Skeletal muscle satellite cell (primary cell): Measurements from ENCODE around the gene PAPPA2.

ENCODE experiments used
- H3K27me3 ChIP-seq: 2 replicates; pipeline ENCODE4 v1.7.0; 2013; ENCODE audit warnings: low read length; ENCODE audit not compliant: control insufficient read depth, insufficient read depth
- H3K36me3 ChIP-seq: 2 replicates; pipeline ENCODE4 v1.7.0; 2013; ENCODE audit warnings: mild to moderate bottlenecking, control low read depth, low read length; ENCODE audit not compliant: insufficient read depth
- H3K4me1 ChIP-seq: 2 replicates; pipeline ENCODE4 v1.7.0; 2013; ENCODE audit warnings: low read length; ENCODE audit not compliant: control insufficient read depth, insufficient read depth
- H3K4me2 ChIP-seq: 2 replicates; pipeline ENCODE4 v1.7.0; 2013; ENCODE audit warnings: mild to moderate bottlenecking, low read length
- H3K4me3 ChIP-seq: 2 replicates; pipeline ENCODE4 v1.7.0; 2013; ENCODE audit warnings: low read length
- H3K9ac ChIP-seq: 2 replicates; pipeline ENCODE4 v1.7.0; 2013; ENCODE audit warnings: mild to moderate bottlenecking, low read depth, low read length, moderate library complexity
- H3K9me3 ChIP-seq: replicated peaks from 2 replicates; pipeline ENCODE4 v1.7.0; 2013; ENCODE audit warnings: mild to moderate bottlenecking, control low read depth, low read length

PAPPA2 gene

GRCh38 chr1:176893625-176894352, 430.8 kb downstream of the PAPPA2 start:
- Histone ChIP-seq H3K9ac (no peak overlapping the region), H3K4me1 (peaks cover 4% of the 10 kb centered on the region), H3K36me3 (no peaks in the 10 kb centered on the region), H3K9me3 (no peaks in the 10 kb centered on the region), H3K4me2 (no peak overlapping the region), H3K4me3 (no peak overlapping the region), H3K27me3 (peaks cover 20% of the 10 kb centered on the region)

DNA sequence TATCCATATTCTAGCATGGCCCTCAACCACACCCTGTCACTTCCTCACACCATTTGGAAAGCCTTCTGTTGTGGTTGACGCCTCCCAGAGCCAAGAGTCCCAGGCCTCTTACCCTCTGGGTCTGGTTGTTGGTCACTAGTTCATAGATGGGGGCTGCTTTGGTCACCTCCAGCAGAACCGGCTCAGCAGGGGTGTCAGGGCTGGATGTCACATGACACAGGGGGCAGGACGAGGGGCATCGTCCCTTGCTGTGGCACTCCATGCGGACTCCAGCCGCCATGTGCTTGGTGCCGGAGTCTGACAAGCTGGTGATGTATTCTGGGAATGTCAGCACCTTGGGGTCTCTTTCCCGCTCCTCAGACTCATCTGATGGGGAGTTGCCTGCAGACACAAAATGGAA, 431.5 kb downstream of the PAPPA2 start:
- Histone ChIP-seq H3K4me2 (no peak overlapping the region), H3K36me3 (no peaks in the 10 kb centered on the region), H3K4me1 (peaks cover 4% of the 10 kb centered on the region), H3K27me3 (peaks cover 25% of the 10 kb centered on the region), H3K9ac (no peak overlapping the region), H3K9me3 (no peaks in the 10 kb centered on the region), H3K4me3 (no peak overlapping the region)
